ENCODE data around the gene DFFA. TPM values are rescaled to one million over a fixed set of nuclear protein-coding genes. Genes with fewer than 3 reads are reported as not detected.
A peak's percentile ranks its signal among the peaks of the same experiment; 100 is the strongest.

Gene DFFA
- total and polyA plus RNA-seq, 4 donors, result 10.6 to 20.0 (median 14.3) TPM

- 52% methylated on average over 8 of the region's 8 CpGs for WGBS
- Histone ChIP-seq H3K9me3 (ENCODE audit: control insufficient read depth in 4 of 4, low read length in 3 of 4) (no peaks in the 10 kb centered on the region), H3K9ac (ENCODE audit: low read depth in 1 of 2, low read length in 2 of 2) (no peak overlapping the region), H3K27me3 (ENCODE audit: control insufficient read depth in 4 of 4, insufficient read depth in 4 of 4, low read length in 3 of 4) (no peaks in the 10 kb centered on the region), H3K4me3 (ENCODE audit: low read depth in 1 of 3, low read length in 3 of 3) (no peak overlapping the region), H3K27ac (ENCODE audit: low read depth in 1 of 2, low read length in 2 of 2) (no peak overlapping the region), H3K36me3 (ENCODE audit: control insufficient read depth in 4 of 4, insufficient read depth in 3 of 4, low read depth in 1 of 4, low read length in 3 of 4) (peaks cover 0 to 4% (median 0%) of the 10 kb centered on the region in 4 donors), H3K4me1 (ENCODE audit: control insufficient read depth in 4 of 4, insufficient read depth in 4 of 4, low read length in 3 of 4) (peaks cover 7 to 39% (median 32%) of the 10 kb centered on the region in 4 donors)
- no peak for DNase-seq (ENCODE audit: low spot score)
- peak; percentile 18 for TF ChIP-seq HNF4A (conservative IDR thresholded peaks at IDR 0.05)
- TF ChIP-seq SP1 (IDR thresholded peaks at IDR 0.05), result no peak
Observed at GRCh38 chr1:10479296-10479695, 7.0 kb upstream of the DFFA start.

- Histone ChIP-seq H3K4me3 (ENCODE audit: low read depth in 1 of 3, low read length in 3 of 3) (peak overlapping the region; percentile 86 to 96 (median 91)), H3K27me3 (ENCODE audit: control insufficient read depth in 4 of 4, insufficient read depth in 4 of 4, low read length in 3 of 4) (no peaks in the 10 kb centered on the region), H3K27ac (ENCODE audit: low read depth in 1 of 2, low read length in 2 of 2) (peak overlapping the region; percentile 64 to 83), H3K9me3 (ENCODE audit: control insufficient read depth in 4 of 4, low read length in 3 of 4) (no peaks in the 10 kb centered on the region), H3K4me1 (ENCODE audit: control insufficient read depth in 4 of 4, insufficient read depth in 4 of 4, low read length in 3 of 4) (peaks cover 7 to 56% (median 45%) of the 10 kb centered on the region in 4 donors), H3K36me3 (ENCODE audit: control insufficient read depth in 4 of 4, insufficient read depth in 3 of 4, low read depth in 1 of 4, low read length in 3 of 4) (peaks cover 0 to 4% (median 0%) of the 10 kb centered on the region in 4 donors), H3K9ac (ENCODE audit: low read depth in 1 of 2, low read length in 2 of 2) (peak overlapping the region; percentile 56 to 94)
- TF ChIP-seq SP1 (IDR thresholded peaks at IDR 0.05) (no peak), RXRA (IDR thresholded peaks at IDR 0.05) (no peak), CTCF (IDR thresholded peaks at IDR 0.05; ENCODE audit: low read depth, low read length, missing input control) (no peak), HNF4G (IDR thresholded peaks at IDR 0.05) (no peak), EGR1 (IDR thresholded peaks at IDR 0.05; ENCODE audit: low read depth in 2 of 2) (no peak)
- no peak for DNase-seq (ENCODE audit: low spot score)
- 1% methylated on average over 13 of the region's 13 CpGs for WGBS
Observed at GRCh38 chr1:10475510-10475909, 3.2 kb upstream of the DFFA start.

- DNase-seq (ENCODE audit: low spot score), result peak; percentile 82
- no peaks in the 10 kb centered on the region for H3K9me3 ChIP-seq (ENCODE audit: control insufficient read depth in 4 of 4, low read length in 3 of 4)
- no peaks in the 10 kb centered on the region for H3K27me3 ChIP-seq (ENCODE audit: control insufficient read depth in 4 of 4, insufficient read depth in 4 of 4, low read length in 3 of 4)
- peak within 1 kb of the TSS; percentile 56 to 94 for H3K9ac ChIP-seq (ENCODE audit: low read depth in 1 of 2, low read length in 2 of 2)
- 12% methylated on average over 50 of the region's 50 CpGs for WGBS
- H3K4me1 ChIP-seq (ENCODE audit: control insufficient read depth in 4 of 4, insufficient read depth in 4 of 4, low read length in 3 of 4), result peaks cover 7 to 56% (median 43%) of the 10 kb centered on the region in 4 donors
- peak within 1 kb of the TSS; percentile 64 to 83 for H3K27ac ChIP-seq (ENCODE audit: low read depth in 1 of 2, low read length in 2 of 2)
- H3K36me3 ChIP-seq (ENCODE audit: control insufficient read depth in 4 of 4, insufficient read depth in 3 of 4, low read depth in 1 of 4, low read length in 3 of 4), result peaks cover 0 to 4% (median 0%) of the 10 kb centered on the region in 4 donors
- H3K4me3 ChIP-seq (ENCODE audit: low read depth in 1 of 3, low read length in 3 of 3), result peak within 1 kb of the TSS; percentile 86 to 96 (median 91)
- TF ChIP-seq RXRA (IDR thresholded peaks at IDR 0.05), result peak; percentile 56 to 69
- no peak for TF ChIP-seq RAD21 (IDR thresholded peaks at IDR 0.05)
- no peak for TF ChIP-seq CTCF (IDR thresholded peaks at IDR 0.05; ENCODE audit: low read depth, low read length, missing input control)
- TF ChIP-seq FOXA1 (IDR thresholded peaks at IDR 0.05), result peak; percentile 20
- TF ChIP-seq TAF1 (conservative IDR thresholded peaks at IDR 0.05), result no peak
- peak; percentile 40 for TF ChIP-seq SP1 (IDR thresholded peaks at IDR 0.05)
- no peak for TF ChIP-seq JUND (IDR thresholded peaks at IDR 0.05)
- no peak for TF ChIP-seq ATF3 (IDR thresholded peaks at IDR 0.05)
- peak; percentile 38 for TF ChIP-seq NR2F2 (IDR thresholded peaks at IDR 0.05)
- no peak for TF ChIP-seq HNF4G (IDR thresholded peaks at IDR 0.05)
- no peak for TF ChIP-seq GABPA (IDR thresholded peaks at IDR 0.05 in 1 of 2, conservative IDR thresholded peaks at IDR 0.05 in 1 of 2)
- TF ChIP-seq MAX (IDR thresholded peaks at IDR 0.05), result peak; percentile 42
- no peak for TF ChIP-seq FOXA2 (IDR thresholded peaks at IDR 0.05)
- peak; percentile 21 to 47 for TF ChIP-seq HNF4A (conservative IDR thresholded peaks at IDR 0.05)
- peak; percentile 97 for TF ChIP-seq YY1 (IDR thresholded peaks at IDR 0.05)
- TF ChIP-seq REST (IDR thresholded peaks at IDR 0.05), result no peak
Observed at GRCh38 chr1:10474613-10475507, 2.5 kb upstream of the DFFA start, which contains the start of gene PEX14. TSS of gene PEX14 (plus strand) at chr1:10474950. CDS start at chr1:10474967, 17 bp downstream.
